Neuronal stem cell (in vitro differentiated cells): ENCODE data around the gene METTL9.

Source experiments
- DNase-seq: peaks from one replicate; pipeline ENCODE4 v3.0.0-alpha.2; 2013; ENCODE audit warnings: low spot score
- H2AFZ ChIP-seq: one replicate; pipeline ENCODE4 v1.6.1; 2013; ENCODE audit warnings: mild to moderate bottlenecking, low read length, inconsistent platforms
- H2AK5ac ChIP-seq: 2 replicates; pipeline ENCODE4 v1.6.1; 2013; ENCODE audit warnings: low read depth, mild to moderate bottlenecking, inconsistent platforms, low read length, moderate library complexity, mixed read lengths
- H2BK120ac ChIP-seq: 2 replicates; pipeline ENCODE4 v1.6.1; 2013; ENCODE audit warnings: low read depth, mild to moderate bottlenecking, inconsistent platforms, low read length, moderate library complexity, mixed read lengths
- H2BK12ac ChIP-seq: one replicate; pipeline ENCODE4 v1.6.1; 2013; ENCODE audit warnings: low read length, inconsistent platforms
- H2BK15ac ChIP-seq: 2 replicates; pipeline ENCODE4 v1.6.1; 2013; ENCODE audit warnings: mild to moderate bottlenecking, low read length, inconsistent platforms, mixed read lengths
- H2BK5ac ChIP-seq: one replicate; pipeline ENCODE4 v1.6.1; 2013; ENCODE audit warnings: inconsistent platforms, mild to moderate bottlenecking, low read length, moderate library complexity
- H3K14ac ChIP-seq: one replicate; pipeline ENCODE4 v1.6.1; 2013; ENCODE audit warnings: low read length, inconsistent platforms
- H3K18ac ChIP-seq: 2 replicates; pipeline ENCODE4 v1.6.1; 2013; ENCODE audit warnings: low read length, inconsistent platforms
- H3K23ac ChIP-seq: 2 replicates; pipeline ENCODE4 v1.6.1; 2013; ENCODE audit warnings: low read depth, mild to moderate bottlenecking, mixed read lengths, low read length, inconsistent platforms; ENCODE audit not compliant: poor library complexity
- H3K27ac ChIP-seq: replicated peaks from 3 replicates; pipeline ENCODE4 v1.5.1; 2013; ENCODE audit warnings: low read length, inconsistent platforms
- H3K27me3 ChIP-seq, 3 experiments: 2 replicates each; pipeline ENCODE4 v1.6.1; 2013; ENCODE audit warnings: low read length in 3 of 3, mild to moderate bottlenecking in 2 of 3, inconsistent platforms in 1 of 3, low read depth in 1 of 3, mixed read lengths in 1 of 3, moderate library complexity in 1 of 3; ENCODE audit not compliant: control insufficient read depth in 3 of 3, insufficient read depth in 3 of 3
- H3K36me3 ChIP-seq, 2 donors: replicated peaks in 1 of 2; 2 replicates each; pipeline ENCODE4 v1.6.1; 2013; ENCODE audit warnings: low read length in 2 of 2; ENCODE audit not compliant: control insufficient read depth in 2 of 2, insufficient read depth in 2 of 2
- H3K4ac ChIP-seq: 2 replicates; pipeline ENCODE4 v1.6.1; 2013; ENCODE audit warnings: inconsistent platforms, mild to moderate bottlenecking, low read length, moderate library complexity
- H3K4me1 ChIP-seq, 2 donors: 1 replicate in 1 of 2; 2 replicates in 1 of 2; pipeline ENCODE4 v1.6.1; 2013; ENCODE audit warnings: low read length in 2 of 2, low read depth in 1 of 2; ENCODE audit not compliant: control insufficient read depth in 2 of 2, insufficient read depth in 1 of 2
- H3K4me2 ChIP-seq: one replicate; pipeline ENCODE4 v1.6.1; 2013; ENCODE audit warnings: mild to moderate bottlenecking, low read length, inconsistent platforms; ENCODE audit not compliant: insufficient read depth, poor library complexity, severe bottlenecking
- H3K4me3 ChIP-seq, 2 donors: 2 replicates each; pipeline ENCODE4 v1.5.1; 2013; ENCODE audit warnings: low read length in 2 of 2, mild to moderate bottlenecking in 2 of 2, inconsistent platforms in 1 of 2, moderate library complexity in 1 of 2
- H3K79me1 ChIP-seq: one replicate; pipeline ENCODE4 v1.6.1; 2013; ENCODE audit warnings: low read depth, mild to moderate bottlenecking, inconsistent platforms, low read length, moderate library complexity
- H3K9ac ChIP-seq: one replicate; pipeline ENCODE4 v1.6.1; 2013; ENCODE audit warnings: mild to moderate bottlenecking, low read depth, low read length, inconsistent platforms; ENCODE audit not compliant: poor library complexity
- H3K9me3 ChIP-seq, 2 donors: replicated peaks in 1 of 2; 2 replicates each; pipeline versions ENCODE3 to v1.6.1; 2013; ENCODE audit warnings: low read length in 2 of 2, mild to moderate bottlenecking in 2 of 2, inconsistent platforms in 1 of 2, low read depth in 1 of 2, mixed read lengths in 1 of 2, moderate library complexity in 1 of 2; ENCODE audit not compliant: control insufficient read depth in 2 of 2, insufficient read depth in 1 of 2
- H4K8ac ChIP-seq: one replicate; pipeline ENCODE4 v1.6.1; 2013; ENCODE audit warnings: low read depth, mild to moderate bottlenecking, inconsistent platforms, low read length, moderate library complexity
- H4K91ac ChIP-seq: one replicate; pipeline ENCODE4 v1.6.1; 2013; ENCODE audit warnings: low read length, low read depth, mild to moderate bottlenecking, inconsistent platforms; ENCODE audit not compliant: poor library complexity
- WGBS, 2 donors: extraction: QIAGEN DNeasy Blood & Tissue Kit; methylation state at CpG; one replicate each; pipeline ENCODE4 v1.1.7; 2013; ENCODE audit warnings: missing lambda C conversion rate in 2 of 2, mixed read lengths in 1 of 2; ENCODE audit not compliant: insufficient read length in 2 of 2, insufficient replicate concordance in 1 of 2; ENCODE audit errors: extremely low coverage in 2 of 2; 5-methylcytosine and 5-hydroxymethylcytosine counted together

Gene METTL9

DNA sequence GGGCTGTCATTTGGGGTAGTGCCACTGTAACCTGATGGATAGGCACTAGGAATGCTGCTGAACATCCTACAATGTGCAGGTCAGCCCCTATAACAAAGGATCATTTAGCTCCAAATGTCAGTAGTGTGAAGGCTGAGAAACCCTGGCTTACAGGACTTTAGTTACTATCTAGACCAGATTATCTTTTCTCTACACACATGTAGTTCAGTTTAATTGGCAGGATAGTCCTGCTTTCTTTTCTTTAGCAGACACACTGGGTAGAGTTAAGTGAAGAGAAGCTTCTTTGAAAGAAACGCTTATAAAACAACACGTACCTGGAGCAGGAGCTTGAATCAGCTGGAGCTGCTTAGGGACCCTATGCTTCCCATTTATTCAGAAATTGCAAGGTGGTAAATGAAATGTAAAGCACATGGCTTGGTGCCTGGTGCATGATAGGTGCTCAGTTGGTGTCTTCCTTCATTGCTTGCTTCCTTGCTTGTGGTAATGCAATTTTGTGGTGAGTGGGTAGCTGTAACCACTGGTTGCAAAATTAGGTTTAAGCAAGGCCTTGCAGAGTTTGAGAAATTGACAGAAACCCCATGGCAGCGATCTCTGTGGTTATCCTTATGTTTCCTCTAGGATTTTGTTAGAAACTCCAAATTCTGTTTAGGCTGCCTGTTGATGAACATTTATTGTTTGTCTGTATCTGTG lies 9.4 kb downstream of the METTL9 start:
- Histone ChIP-seq H3K18ac (no peak overlapping the region), H3K4me2 (no peak overlapping the region), H3K9me3 (no peaks in the 10 kb centered on the region), H2AK5ac (no peak overlapping the region), H4K91ac (no peak overlapping the region), H2BK15ac (no peak overlapping the region), H3K27me3 (no peaks in the 10 kb centered on the region), H3K9ac (no peak overlapping the region), H3K4ac (no peak overlapping the region), H2BK120ac (no peak overlapping the region), H3K27ac (peak overlapping the region; percentile 17), H3K14ac (no peak overlapping the region), H3K23ac (no peak overlapping the region), H2BK12ac (no peak overlapping the region), H3K4me3 (no peak overlapping the region), H3K79me1 (no peaks in the 10 kb centered on the region), H3K4me1 (peaks cover 7 to 13% of the 10 kb centered on the region in 2 donors), H2BK5ac (no peak overlapping the region), H3K36me3 (peaks cover 0 to 15% of the 10 kb centered on the region in 2 donors), H2AFZ (no peak overlapping the region), H4K8ac (no peak overlapping the region)
- DNase-seq: no peak
- no CpG with 5 or more reads among the region's 3 CpGs for WGBS, 2 donors

DNA sequence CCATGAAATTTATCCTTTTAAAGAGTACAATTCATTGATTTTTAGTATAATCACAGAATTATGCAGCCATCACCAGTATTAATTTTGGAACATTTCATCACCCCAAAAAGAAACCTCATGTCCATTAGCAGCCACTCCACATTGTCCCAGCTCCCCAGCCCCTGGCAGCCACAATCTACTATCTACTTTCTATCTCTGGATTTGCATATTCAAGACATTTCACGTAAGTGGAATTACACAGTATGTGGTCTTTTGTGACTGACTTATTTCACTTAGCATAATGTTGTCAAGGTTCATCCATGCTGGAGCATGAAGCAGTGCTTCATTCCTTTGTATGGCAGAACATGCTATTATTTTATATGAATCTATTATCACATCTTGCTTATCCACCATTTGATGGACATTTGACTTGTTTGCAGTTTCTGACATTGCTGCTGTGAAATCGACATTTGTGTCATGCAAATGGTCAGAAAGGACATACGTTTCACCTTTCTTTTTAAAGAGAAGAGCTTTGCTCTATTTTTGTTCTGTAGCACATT lies 10.7 kb downstream of the METTL9 start:
- Histone ChIP-seq H3K27ac (no peak overlapping the region), H3K9me3 (no peaks in the 10 kb centered on the region), H4K8ac (no peak overlapping the region), H2AK5ac (no peak overlapping the region), H2BK120ac (no peak overlapping the region), H3K14ac (no peak overlapping the region), H3K18ac (no peak overlapping the region), H4K91ac (no peak overlapping the region), H3K4ac (no peak overlapping the region), H2AFZ (no peak overlapping the region), H3K9ac (no peak overlapping the region), H3K27me3 (no peaks in the 10 kb centered on the region), H3K4me1 (peaks cover 7 to 13% of the 10 kb centered on the region in 2 donors), H2BK15ac (no peak overlapping the region), H3K4me3 (no peak overlapping the region), H3K23ac (no peak overlapping the region), H3K36me3 (peaks cover 0 to 24% of the 10 kb centered on the region in 2 donors), H3K79me1 (no peaks in the 10 kb centered on the region), H3K4me2 (no peak overlapping the region), H2BK12ac (no peak overlapping the region), H2BK5ac (no peak overlapping the region)
- DNase-seq: no peak
- WGBS, 2 donors: no CpG with 5 or more reads among the region's 3 CpGs

DNA sequence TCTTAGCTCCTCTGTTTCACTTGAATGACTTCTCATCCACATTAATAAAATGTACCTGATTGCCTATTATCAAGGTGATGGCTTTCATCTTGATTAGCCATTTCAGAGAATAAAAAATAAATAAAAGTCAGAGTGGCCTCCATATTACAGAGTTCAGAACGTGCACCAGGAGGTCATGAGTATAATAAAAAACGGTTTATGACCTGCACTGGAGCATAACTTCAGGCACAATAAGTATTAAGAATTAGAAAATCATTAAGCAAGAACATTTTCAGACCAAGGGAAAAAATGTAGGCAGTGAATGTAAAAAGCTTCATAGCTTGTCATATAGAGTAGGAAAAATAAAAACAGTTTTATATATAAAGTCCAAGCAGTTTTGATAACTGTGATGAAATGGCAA lies 11.4 kb downstream of the METTL9 start:
- Histone ChIP-seq H3K79me1 (no peaks in the 10 kb centered on the region), H3K18ac (no peak overlapping the region), H2BK5ac (no peak overlapping the region), H3K23ac (no peak overlapping the region), H2BK15ac (no peak overlapping the region), H3K27me3 (no peaks in the 10 kb centered on the region), H2BK120ac (no peak overlapping the region), H4K91ac (no peak overlapping the region), H3K9ac (no peak overlapping the region), H3K9me3 (no peaks in the 10 kb centered on the region), H3K14ac (no peak overlapping the region), H2BK12ac (no peak overlapping the region), H3K4me2 (no peak overlapping the region), H3K27ac (no peak overlapping the region), H3K36me3 (peaks cover 0 to 28% of the 10 kb centered on the region in 2 donors), H2AK5ac (no peak overlapping the region), H3K4me3 (no peak overlapping the region), H4K8ac (no peak overlapping the region), H2AFZ (no peak overlapping the region), H3K4ac (no peak overlapping the region), H3K4me1 (peaks cover 7 to 13% of the 10 kb centered on the region in 2 donors)
- no CpG with 5 or more reads among the region's 2 CpGs for WGBS, 2 donors
- DNase-seq: no peak

DNA sequence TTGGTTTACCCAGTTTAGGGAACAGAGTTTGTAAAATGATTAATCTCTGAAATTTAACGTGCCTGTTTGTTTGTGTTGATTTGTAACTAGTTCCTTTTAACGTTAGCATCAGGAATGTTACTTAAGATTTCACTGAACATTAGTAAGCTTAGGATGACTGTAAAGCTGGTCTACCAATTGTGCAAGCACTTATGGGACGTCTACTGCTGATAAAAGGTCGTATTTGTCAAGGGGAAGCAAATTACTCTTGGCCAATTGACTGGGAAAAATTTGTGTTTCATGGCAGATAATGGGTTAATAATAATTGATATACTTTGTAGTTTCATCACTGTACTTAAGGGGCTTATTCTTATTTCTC lies 11.8 kb downstream of the METTL9 start:
- no peak overlapping the region for H3K14ac ChIP-seq
- H3K18ac ChIP-seq: no peak overlapping the region
- WGBS, 2 donors: no CpG with 5 or more reads among the region's 4 CpGs
- no peak overlapping the region for H3K9ac ChIP-seq
- H3K27me3 ChIP-seq: no peaks in the 10 kb centered on the region
- no peak overlapping the region for H3K4me2 ChIP-seq
- H2AK5ac ChIP-seq: no peak overlapping the region
- no peak overlapping the region for H3K4me3 ChIP-seq
- no peak overlapping the region for H2AFZ ChIP-seq
- H2BK12ac ChIP-seq: no peak overlapping the region
- no peak overlapping the region for H4K8ac ChIP-seq
- H4K91ac ChIP-seq: no peak overlapping the region
- no peaks in the 10 kb centered on the region for H3K79me1 ChIP-seq
- no peak overlapping the region for H2BK15ac ChIP-seq
- no peak overlapping the region for H3K23ac ChIP-seq
- H3K36me3 ChIP-seq: peaks cover 0 to 32% of the 10 kb centered on the region in 2 donors
- H3K4ac ChIP-seq: no peak overlapping the region
- H3K4me1 ChIP-seq: peaks cover 7 to 13% of the 10 kb centered on the region in 2 donors
- no peak overlapping the region for H3K27ac ChIP-seq
- no peak for DNase-seq
- no peak overlapping the region for H2BK5ac ChIP-seq
- H3K9me3 ChIP-seq: no peaks in the 10 kb centered on the region
- no peak overlapping the region for H2BK120ac ChIP-seq
